Measurements from ENCODE around the gene ANKFN1. TPM values are rescaled to one million over a fixed set of nuclear protein-coding genes. Genes with fewer than 3 reads are reported as not detected.

Gene ANKFN1
- total RNA-seq, 1 experiment from 2014 or later, result not detected

DNA sequence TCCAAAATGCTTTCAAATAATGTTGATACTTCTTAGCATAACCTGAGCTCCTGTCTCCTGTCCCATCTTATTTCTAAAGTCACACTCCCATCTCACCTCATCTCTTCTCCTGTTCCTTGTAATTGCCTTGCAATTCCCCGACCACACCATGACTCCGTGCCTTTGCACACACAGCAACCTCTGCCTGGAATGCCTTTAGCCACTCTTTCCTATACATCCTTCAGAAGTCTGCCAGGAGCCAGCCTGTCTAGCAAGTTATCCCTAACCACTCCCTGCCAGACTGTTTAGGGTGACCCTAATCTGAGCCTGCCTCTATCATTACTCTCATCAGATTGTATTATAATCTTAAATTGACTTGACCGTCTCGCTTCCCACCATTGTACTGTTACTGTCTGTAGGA lies 272.2 kb downstream of the ANKFN1 start:
- Histone ChIP-seq H4K8ac (replicated peaks; ENCODE audit: insufficient read length, low read depth, low read length) (no peak overlapping the region), H4K20me1 (ENCODE audit: control insufficient read depth, insufficient read depth, insufficient read length) (no peaks in the 10 kb centered on the region), H2BK20ac (ENCODE audit: low read depth, low read length, poor library complexity, severe bottlenecking) (no peak overlapping the region), H3K9me3 (ENCODE audit: control insufficient read depth, low read depth, low read length) (no peaks in the 10 kb centered on the region), H3K56ac (ENCODE audit: insufficient read length, low read depth, low read length) (no peak overlapping the region), H3K9ac (ENCODE audit: extremely low read depth, insufficient read length, low read length) (no peak overlapping the region), H3K14ac (ENCODE audit: insufficient read depth, low read length) (no peak overlapping the region), H3K27ac (ENCODE audit: insufficient read length, low read depth, low read length) (no peak overlapping the region), H3K18ac (ENCODE audit: insufficient read length, low read depth, low read length) (no peak overlapping the region), H3K23me2 (ENCODE audit: insufficient read length, low read depth, low read length, poor library complexity, severe bottlenecking) (no peaks in the 10 kb centered on the region), H3K27me3 (ENCODE audit: insufficient read depth, low read length) (no peaks in the 10 kb centered on the region), H3K4ac (ENCODE audit: low read depth, low read length) (no peak overlapping the region), H3K4me1 (ENCODE audit: insufficient read depth, low read length) (no peaks in the 10 kb centered on the region), H3K79me2 (ENCODE audit: insufficient read depth, low read length) (no peaks in the 10 kb centered on the region), H2AK5ac (ENCODE audit: insufficient read length, low read length) (no peak overlapping the region), H2BK15ac (ENCODE audit: low read depth, low read length) (no peak overlapping the region), H2BK120ac (ENCODE audit: low read depth, low read length, poor library complexity, severe bottlenecking) (no peak overlapping the region), H4K91ac (ENCODE audit: insufficient read length, low read depth, low read length) (no peak overlapping the region), H3T11ph (ENCODE audit: low read length) (no peak overlapping the region), H3K4me2 (ENCODE audit: insufficient read depth, insufficient read length, low read length) (no peak overlapping the region), H2BK12ac (ENCODE audit: insufficient read length, low read depth, low read length) (no peak overlapping the region), H2BK5ac (ENCODE audit: insufficient read length, low read length) (no peak overlapping the region), H2AFZ (ENCODE audit: low read length) (no peak overlapping the region), H3K23ac (ENCODE audit: insufficient read length, low read depth, low read length) (no peak overlapping the region), H3K79me1 (ENCODE audit: insufficient read depth, low read depth, low read length, poor library complexity, severe bottlenecking) (no peaks in the 10 kb centered on the region), H4K5ac (ENCODE audit: insufficient read length, low read depth, low read length) (no peak overlapping the region)
- Mint-ChIP-seq H3K27ac (no peak overlapping the region), H3K4me3 (no peak overlapping the region), H3K36me3 (ENCODE audit: insufficient read depth in 1 of 3, low read depth in 3 of 3) (no peaks in the 10 kb centered on the region), H3K9me3 (no peaks in the 10 kb centered on the region), H3K4me1 (peaks cover 2 to 5% of the 10 kb centered on the region in 2 experiments; a peak in 2 of 4 replicates), H3K27me3 (ENCODE audit: low read depth) (no peaks in the 10 kb centered on the region; the same call in 1 of the 2 replicates)
- no peak for DNase-seq
- TF ChIP-seq, protein P1, sequence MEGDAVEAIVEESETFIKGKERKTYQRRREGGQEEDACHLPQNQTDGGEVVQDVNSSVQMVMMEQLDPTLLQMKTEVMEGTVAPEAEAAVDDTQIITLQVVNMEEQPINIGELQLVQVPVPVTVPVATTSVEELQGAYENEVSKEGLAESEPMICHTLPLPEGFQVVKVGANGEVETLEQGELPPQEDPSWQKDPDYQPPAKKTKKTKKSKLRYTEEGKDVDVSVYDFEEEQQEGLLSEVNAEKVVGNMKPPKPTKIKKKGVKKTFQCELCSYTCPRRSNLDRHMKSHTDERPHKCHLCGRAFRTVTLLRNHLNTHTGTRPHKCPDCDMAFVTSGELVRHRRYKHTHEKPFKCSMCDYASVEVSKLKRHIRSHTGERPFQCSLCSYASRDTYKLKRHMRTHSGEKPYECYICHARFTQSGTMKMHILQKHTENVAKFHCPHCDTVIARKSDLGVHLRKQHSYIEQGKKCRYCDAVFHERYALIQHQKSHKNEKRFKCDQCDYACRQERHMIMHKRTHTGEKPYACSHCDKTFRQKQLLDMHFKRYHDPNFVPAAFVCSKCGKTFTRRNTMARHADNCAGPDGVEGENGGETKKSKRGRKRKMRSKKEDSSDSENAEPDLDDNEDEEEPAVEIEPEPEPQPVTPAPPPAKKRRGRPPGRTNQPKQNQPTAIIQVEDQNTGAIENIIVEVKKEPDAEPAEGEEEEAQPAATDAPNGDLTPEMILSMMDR (conservative IDR thresholded peaks at IDR 0.05), result no peak
- WGBS (ENCODE audit: extremely low coverage, insufficient read length, low lambda C conversion rate), result no CpG with 5 or more reads among the region's 4 CpGs
